GM13977 (cell line): ENCODE results near the gene CD6.
A peak's percentile ranks its signal among the peaks of the same experiment; 100 is the strongest.

Experiments
- DNase-seq: peaks from one replicate; pipeline ENCODE4 v3.0.0; 2012; ENCODE audit warnings: low spot score
- CTCF ChIP-seq: IDR thresholded peaks from 2 replicates; pipeline ENCODE4 v1.5.1; 2012; ENCODE audit warnings: mild to moderate bottlenecking, control low read depth; ENCODE audit not compliant: insufficient read depth; ENCODE audit errors: extremely low read depth, missing control alignments
- in situ Hi-C: fragments of 300-500 bp; cut with MboI; formaldehyde crosslinking; loops from one replicate; pipeline ENCODE4 v1.12.0; 2022; ENCODE audit warnings: low sequenced_read_pairs, low pct_unique_long_range_greater_than_20kb, mixed read lengths, inconsistent platforms; ENCODE audit not compliant: unreplicated experiment

CD6 gene

GRCh38 chr11:60945295-60945667 is 26.2 kb upstream of the CD6 start:
- in situ Hi-C loops: no loop called here
- no peak for DNase-seq

GRCh38 chr11:60946601-60947264 is 24.7 kb upstream of the CD6 start:
- in situ Hi-C loops: no loop called here
- no peak for DNase-seq
- TF ChIP-seq CTCF: no peak

More at GRCh38 chr11:60945295-60945667, 26.2 kb upstream of the CD6 start:
- TF ChIP-seq CTCF: no peak

DNA sequence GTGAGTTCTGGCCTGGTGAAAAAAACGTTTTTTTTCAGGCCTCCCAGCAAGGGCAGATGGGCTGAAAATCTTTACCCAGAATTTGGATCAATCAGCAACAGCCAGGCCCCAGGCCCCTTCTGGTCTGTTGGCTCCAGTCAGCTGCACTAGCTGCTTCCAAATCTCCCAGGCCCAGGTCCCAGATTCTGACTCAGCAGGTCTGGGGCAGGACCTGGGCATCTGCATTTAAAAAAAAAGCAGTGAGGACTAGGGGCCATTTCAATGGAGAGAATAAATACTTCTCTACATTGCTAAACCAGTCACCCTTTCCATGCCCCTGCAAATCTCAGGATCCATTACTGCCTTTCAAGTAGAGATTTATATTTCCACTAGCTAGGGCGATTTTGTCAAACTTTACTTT is 23.8 kb upstream of the CD6 start:
- DNase-seq: no peak
- in situ Hi-C loops: no loop called here
- TF ChIP-seq CTCF: no peak

DNA sequence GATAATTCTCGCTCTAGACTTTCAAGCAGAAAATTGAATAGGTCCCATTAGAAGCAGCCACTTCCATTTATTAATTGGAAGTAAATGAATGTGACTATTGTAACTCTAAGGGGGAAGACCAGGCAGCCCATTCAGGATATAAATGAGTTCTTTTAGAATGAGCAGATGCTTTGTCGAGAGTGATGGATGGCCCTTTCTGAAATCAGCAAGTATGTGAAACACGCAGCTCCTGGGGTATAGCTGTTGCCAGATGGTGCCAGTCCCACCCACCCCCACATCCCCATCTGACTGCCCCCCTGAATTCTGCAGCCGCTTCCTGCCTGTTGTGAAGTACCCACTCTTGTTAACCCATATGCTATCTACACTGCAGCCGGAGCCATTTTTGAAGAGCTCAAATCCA is 23.2 kb upstream of the CD6 start:
- in situ Hi-C loops: no loop called here
- TF ChIP-seq CTCF: no peak

GRCh38 chr11:60950024-60950423 is 21.5 kb upstream of the CD6 start:
- DNase-seq: no peak
- in situ Hi-C loops: no loop called here
- no peak for TF ChIP-seq CTCF

More for the DNA sequence above, 23.2 kb upstream of the CD6 start:
- DNase-seq: no peak

- in situ Hi-C loops: no loop called here
- TF ChIP-seq CTCF: no peak
- DNase-seq: peak; percentile 40
Observed at GRCh38 chr11:60950933-60951605, 20.4 kb upstream of the CD6 start.

- DNase-seq: no peak
- no peak for TF ChIP-seq CTCF
- in situ Hi-C loops: no loop called here
Observed at GRCh38 chr11:60951606-60951903, 19.9 kb upstream of the CD6 start.
